K562 (cell line): ENCODE measurements around the gene DVL3. TPM values are rescaled to one million over a fixed set of nuclear protein-coding genes. Genes with fewer than 3 reads are reported as not detected.

ENCODE experiments used
- CEBPG ChIP-seq, 3 experiments: fragments of 200-800 bp in 1 of 3; sonication (Bioruptor generic) in 1 of 3; sonication (generic) in 1 of 3; formaldehyde crosslinking in 1 of 3; IDR thresholded peaks in 2 of 3; conservative IDR thresholded peaks in 1 of 3; 2 replicates each; pipeline versions ENCODE4 v1.6.1 to v1.8.0; 2016 to 2022; ENCODE audit warnings: missing compliant biosample characterization in 2 of 3, missing genetic modification characterization in 2 of 3, mild to moderate bottlenecking in 1 of 3, missing genetic modification reagents in 1 of 3
- HDAC8 ChIP-seq: fragments of 450-650 bp; IDR thresholded peaks from 2 replicates; pipeline ENCODE4 v1.6.1; 2016; ENCODE audit warnings: mild to moderate bottlenecking, missing genetic modification characterization, moderate library complexity, missing compliant biosample characterization
- HOXB6 ChIP-seq: fragments of 250-450 bp; sonication (Bioruptor Pico); IDR thresholded peaks from 2 replicates; pipeline ENCODE4 v1.5.1; 2022; ENCODE audit warnings: mild to moderate bottlenecking, borderline replicate concordance
- MBD1 ChIP-seq: fragments of 250-450 bp; sonication (Bioruptor Pico); IDR thresholded peaks from 2 replicates; pipeline ENCODE4 v1.8.0; 2022; ENCODE audit warnings: inconsistent platforms
- NR3C1 ChIP-seq: sonication (generic); formaldehyde crosslinking; IDR thresholded peaks from 2 replicates; pipeline ENCODE4 v1.8.1; 2022; ENCODE audit warnings: missing genetic modification reagents
- SRSF9 ChIP-seq: fragments of 200-400 bp; formaldehyde crosslinking; IDR thresholded peaks from 2 replicates; pipeline ENCODE4 v1.6.1; 2017; ENCODE audit warnings: low read depth, low read length, borderline replicate concordance
- TOE1 ChIP-seq, 2 experiments: fragments of 450-650 bp in 1 of 2; sonication (generic) in 1 of 2; formaldehyde crosslinking in 1 of 2; IDR thresholded peaks; 2 replicates each; pipeline versions ENCODE4 v1.7.1 to v1.8.0; 2016 to 2022; ENCODE audit warnings: borderline replicate concordance in 2 of 2, mild to moderate bottlenecking in 2 of 2, antibody characterized with exemption in 1 of 2, inconsistent platforms in 1 of 2, low read depth in 1 of 2, missing genetic modification reagents in 1 of 2, moderate library complexity in 1 of 2
- ZMIZ1 ChIP-seq, 2 experiments: fragments of 150-350 bp in 1 of 2; IDR thresholded peaks; 2 replicates each; pipeline ENCODE4 v1.6.1; 2012 to 2016; ENCODE audit warnings: low read depth in 2 of 2, low read length in 2 of 2, mild to moderate bottlenecking in 1 of 2, moderate library complexity in 1 of 2
- ZNF347 ChIP-seq: fragments of 450-650 bp; formaldehyde crosslinking; IDR thresholded peaks from 2 replicates; pipeline ENCODE4 v1.4.0; 2020; ENCODE audit warnings: low read depth, mild to moderate bottlenecking, moderate library complexity
- ZNF668 ChIP-seq: fragments of 250-450 bp; sonication (Bioruptor Pico); IDR thresholded peaks from 2 replicates; pipeline ENCODE4 v1.8.0; 2022; ENCODE audit warnings: mild to moderate bottlenecking, inconsistent platforms
- ZNF77 ChIP-seq: fragments of 250-450 bp; sonication (Bioruptor Pico); IDR thresholded peaks from 2 replicates; pipeline ENCODE4 v1.5.0; 2020
- polyA plus RNA-seq, 8 experiments: library from polyadenylated mRNA; depleted of rRNA in 4 of 8; stranded (reverse) in 5 of 8; unstranded in 3 of 8; fragments of >200 nt; fragmentation: Nextera tagmentation in 2 of 8; fragmentation: Illumina TruSeq in 1 of 8; extraction: Ambion mirVana in 2 of 8; extraction: Trizol in 1 of 8; gene quantifications; 2 replicates each; pipeline versions ENCODE4 v1.2.1 to v1.2.3, GENCODE V29; 2011 to 2014; ENCODE audit warnings: inconsistent platforms in 1 of 8, missing spikeins in 1 of 8
- total RNA-seq, 7 experiments: library from RNA; depleted of rRNA in 6 of 7; stranded (reverse); fragments of >200 nt in 6 of 7; fragmentation: Illumina TruSeq in 2 of 7; extraction: Trizol in 2 of 7; gene quantifications; 2 replicates each; pipeline versions ENCODE4 v1.2.1 to v1.2.3, GENCODE V29; 2011 to 2021; ENCODE audit warnings: low replicate concordance in 1 of 7
- TF ChIP-seq, protein P1 (sequence below): sonication (generic); formaldehyde crosslinking; IDR thresholded peaks from 2 replicates; pipeline ENCODE4 v1.4.0; 2020; ENCODE audit warnings: mild to moderate bottlenecking, missing genetic modification reagents
- TF ChIP-seq, protein P2 (sequence below): IDR thresholded peaks from 2 replicates; pipeline ENCODE4 v1.6.1; 2016; ENCODE audit warnings: missing genetic modification characterization, missing compliant biosample characterization
- TF ChIP-seq, protein P3 (sequence below): sonication (generic); formaldehyde crosslinking; IDR thresholded peaks from 2 replicates; pipeline ENCODE4 v1.8.0; 2022; ENCODE audit warnings: mild to moderate bottlenecking, missing genetic modification reagents

Gene DVL3
- total and polyA plus RNA-seq, 9 of the 15 experiments (the other 6 are each of a cell fraction or from before 2014, with no cell fraction given) = 3.1 to 57.9 (median 20.1) TPM

DNA sequence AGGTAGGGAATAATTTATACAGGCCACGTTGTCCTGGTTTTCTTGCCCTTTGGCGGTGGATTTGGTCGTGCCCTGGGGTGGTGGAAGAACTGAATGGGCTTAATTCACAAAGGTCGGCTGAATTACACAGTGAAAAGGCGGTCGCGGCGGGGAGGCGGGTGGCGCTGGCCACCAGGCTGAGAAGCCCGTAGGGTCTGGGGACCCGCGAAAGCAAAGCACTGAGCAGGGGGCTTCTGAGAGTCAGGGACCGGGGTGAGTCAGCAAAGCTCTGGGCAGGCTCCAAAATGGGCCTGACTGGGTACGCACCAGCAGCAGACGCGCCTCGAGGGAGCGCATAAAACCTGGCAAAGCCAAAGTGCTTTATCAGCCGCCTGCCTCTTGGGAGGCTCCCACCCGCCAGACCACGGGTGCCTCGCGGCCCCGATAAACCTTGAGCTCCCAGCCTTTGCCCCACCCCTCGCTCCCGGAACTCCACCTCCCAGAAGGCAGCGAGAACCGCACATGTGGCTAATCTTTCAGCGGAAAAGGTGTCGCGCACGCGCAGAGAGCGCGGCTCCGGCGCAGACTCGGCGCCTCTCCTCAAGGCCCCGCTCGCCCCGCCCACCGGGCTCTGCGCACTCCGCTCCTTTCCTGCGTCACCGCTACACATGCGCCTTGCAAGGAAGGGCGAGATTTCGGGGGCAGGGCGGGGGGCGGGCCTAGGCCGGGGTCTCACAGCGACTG, 30.4 kb downstream of the DVL3 start (continued):
- TF ChIP-seq ZMIZ1 (IDR thresholded peaks at IDR 0.05; ENCODE audit: low read depth in 2 of 2, low read length in 2 of 2) = peak in 1 of 2 experiments; percentile 73; a peak in 1 of 4 replicates
- TF ChIP-seq, protein P1, sequence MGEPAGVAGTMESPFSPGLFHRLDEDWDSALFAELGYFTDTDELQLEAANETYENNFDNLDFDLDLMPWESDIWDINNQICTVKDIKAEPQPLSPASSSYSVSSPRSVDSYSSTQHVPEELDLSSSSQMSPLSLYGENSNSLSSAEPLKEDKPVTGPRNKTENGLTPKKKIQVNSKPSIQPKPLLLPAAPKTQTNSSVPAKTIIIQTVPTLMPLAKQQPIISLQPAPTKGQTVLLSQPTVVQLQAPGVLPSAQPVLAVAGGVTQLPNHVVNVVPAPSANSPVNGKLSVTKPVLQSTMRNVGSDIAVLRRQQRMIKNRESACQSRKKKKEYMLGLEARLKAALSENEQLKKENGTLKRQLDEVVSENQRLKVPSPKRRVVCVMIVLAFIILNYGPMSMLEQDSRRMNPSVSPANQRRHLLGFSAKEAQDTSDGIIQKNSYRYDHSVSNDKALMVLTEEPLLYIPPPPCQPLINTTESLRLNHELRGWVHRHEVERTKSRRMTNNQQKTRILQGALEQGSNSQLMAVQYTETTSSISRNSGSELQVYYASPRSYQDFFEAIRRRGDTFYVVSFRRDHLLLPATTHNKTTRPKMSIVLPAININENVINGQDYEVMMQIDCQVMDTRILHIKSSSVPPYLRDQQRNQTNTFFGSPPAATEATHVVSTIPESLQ (CRISPR knock-in tag) = 0 out of 2 replicates have a peak, but pooled peaks have one; percentile 67
- TF ChIP-seq ZNF77 (CRISPR knock-in tag) = no peak
- TF ChIP-seq, protein P2, sequence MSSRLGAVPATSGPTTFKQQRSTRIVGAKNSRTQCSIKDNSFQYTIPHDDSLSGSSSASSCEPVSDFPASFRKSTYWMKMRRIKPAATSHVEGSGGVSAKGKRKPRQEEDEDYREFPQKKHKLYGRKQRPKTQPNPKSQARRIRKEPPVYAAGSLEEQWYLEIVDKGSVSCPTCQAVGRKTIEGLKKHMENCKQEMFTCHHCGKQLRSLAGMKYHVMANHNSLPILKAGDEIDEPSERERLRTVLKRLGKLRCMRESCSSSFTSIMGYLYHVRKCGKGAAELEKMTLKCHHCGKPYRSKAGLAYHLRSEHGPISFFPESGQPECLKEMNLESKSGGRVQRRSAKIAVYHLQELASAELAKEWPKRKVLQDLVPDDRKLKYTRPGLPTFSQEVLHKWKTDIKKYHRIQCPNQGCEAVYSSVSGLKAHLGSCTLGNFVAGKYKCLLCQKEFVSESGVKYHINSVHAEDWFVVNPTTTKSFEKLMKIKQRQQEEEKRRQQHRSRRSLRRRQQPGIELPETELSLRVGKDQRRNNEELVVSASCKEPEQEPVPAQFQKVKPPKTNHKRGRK (tag) = no peak
- no peak for TF ChIP-seq ZNF347
- TF ChIP-seq ZNF668 (CRISPR knock-in tag) = 0 out of 2 replicates have a peak, but pooled peaks have one; percentile 42
- TF ChIP-seq SRSF9 = no peak
- no peak for TF ChIP-seq CEBPG (CRISPR knock-in tag; IDR thresholded peaks at IDR 0.05)
- TF ChIP-seq CEBPG (tag; conservative IDR thresholded peaks at IDR 0.05 in 1 of 2, IDR thresholded peaks at IDR 0.05 in 1 of 2) = no peak
- no peak for TF ChIP-seq MBD1
- 0 out of 2 replicates have a peak, but pooled peaks have one; percentile 73 for TF ChIP-seq HDAC8 (tag)
- TF ChIP-seq, protein P3, sequence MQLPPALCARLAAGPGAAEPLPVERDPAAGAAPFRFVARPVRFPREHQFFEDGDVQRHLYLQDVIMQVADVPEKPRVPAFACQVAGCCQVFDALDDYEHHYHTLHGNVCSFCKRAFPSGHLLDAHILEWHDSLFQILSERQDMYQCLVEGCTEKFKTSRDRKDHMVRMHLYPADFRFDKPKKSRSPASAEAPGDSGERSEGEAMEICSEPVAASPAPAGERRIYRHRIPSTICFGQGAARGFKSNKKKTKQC = no peak
- 0 out of 2 replicates have a peak, but pooled peaks have one; percentile 27 for TF ChIP-seq TOE1 (IDR thresholded peaks at IDR 0.05; ENCODE audit: borderline replicate concordance)
- no peak for TF ChIP-seq TOE1 (CRISPR knock-in tag; IDR thresholded peaks at IDR 0.05; ENCODE audit: borderline replicate concordance, low read depth)
- TF ChIP-seq NR3C1 (CRISPR knock-in tag) = no peak
- TF ChIP-seq HOXB6 = no peak
